ENCODE data around the gene JPH3.
"Not testable (repeated sequence)": the region's sequence is repeated elsewhere in the genome, so short reads cannot be mapped to it uniquely, and the experiment has no call there.

JPH3 gene

GRCh38 chr16:87713451-87714229 is 111.3 kb downstream of the JPH3 start:
- DNase-seq (ENCODE audit: low read depth in 2 of 2), result peak; percentile 31 to 56

GRCh38 chr16:87715231-87715630 is 112.9 kb downstream of the JPH3 start:
- DNase-seq (ENCODE audit: low read depth in 2 of 2), result no peak

GRCh38 chr16:87715658-87716057 is 113.3 kb downstream of the JPH3 start:
- DNase-seq (ENCODE audit: low read depth in 2 of 2), result no peak

GRCh38 chr16:87718831-87719230 is 116.5 kb downstream of the JPH3 start:
- not testable (repeated sequence) for DNase-seq (ENCODE audit: low read depth in 2 of 2)

GRCh38 chr16:87720446-87720845 is 118.1 kb downstream of the JPH3 start:
- DNase-seq (ENCODE audit: low read depth in 2 of 2), result no peak

- DNase-seq (ENCODE audit: low read depth in 2 of 2), result no peak
Observed at GRCh38 chr16:87721622-87722585, 119.6 kb downstream of the JPH3 start.

- no peak for DNase-seq (ENCODE audit: low read depth in 2 of 2)
Observed at GRCh38 chr16:87722590-87723225, 120.4 kb downstream of the JPH3 start.

- peak in 1 of 2 donors; percentile 16 for DNase-seq (ENCODE audit: low read depth in 2 of 2)
Observed at GRCh38 chr16:87723226-87723623, 120.9 kb downstream of the JPH3 start.

- peak; percentile 28 to 61 for DNase-seq (ENCODE audit: low read depth in 2 of 2)
Observed at GRCh38 chr16:87724490-87725291, 122.4 kb downstream of the JPH3 start.

- DNase-seq (ENCODE audit: low read depth in 2 of 2), result no peak
Observed at GRCh38 chr16:87725596-87726235, 123.4 kb downstream of the JPH3 start.

- DNase-seq (ENCODE audit: low read depth in 2 of 2), result not testable (repeated sequence)
Observed at GRCh38 chr16:87726577-87726976, 124.3 kb downstream of the JPH3 start.

- DNase-seq (ENCODE audit: low read depth in 2 of 2), result no peak
Observed at GRCh38 chr16:87727346-87727745, 125.0 kb downstream of the JPH3 start.

- DNase-seq (ENCODE audit: low read depth in 2 of 2), result no peak
Observed at GRCh38 chr16:87728026-87728425, 125.7 kb downstream of the JPH3 start.

GRCh38 chr16:87729266-87729954 is 127.1 kb downstream of the JPH3 start:
- no peak for DNase-seq (ENCODE audit: low read depth in 2 of 2)

- DNase-seq (ENCODE audit: low read depth in 2 of 2), result no peak
Observed at GRCh38 chr16:87731607-87732006, 129.3 kb downstream of the JPH3 start.

GRCh38 chr16:87733190-87733589 is 130.9 kb downstream of the JPH3 start:
- DNase-seq (ENCODE audit: low read depth in 2 of 2), result no peak

- no peak for DNase-seq (ENCODE audit: low read depth in 2 of 2)
Observed at GRCh38 chr16:87734644-87735043, 132.3 kb downstream of the JPH3 start.

- DNase-seq (ENCODE audit: low read depth in 2 of 2), result no peak
Observed at GRCh38 chr16:87735270-87736007, 133.1 kb downstream of the JPH3 start.

GRCh38 chr16:87736008-87736382 is 133.7 kb downstream of the JPH3 start:
- DNase-seq (ENCODE audit: low read depth in 2 of 2), result no peak

- no peak for DNase-seq (ENCODE audit: low read depth in 2 of 2)
Observed at GRCh38 chr16:87739801-87740200, 137.5 kb downstream of the JPH3 start.

Data from stimulated activated CD8-positive, alpha-beta memory T cell treated with anti-CD3 and anti-CD28 coated beads, Interleukin-7, amount 100 ng/mL, for 4 hours (primary cell).